Activated T-helper 1 cell treated with anti-CD3 and anti-CD28 coated beads, Interleukin-2, amount 50 U/mL, for 16 hours (primary cell): ENCODE data around the gene MOG.
"Not testable (repeated sequence)": the region's sequence is repeated elsewhere in the genome, so short reads cannot be mapped to it uniquely, and the experiment has no call there.

ENCODE experiments used
- DNase-seq, 2 donors: peaks; one replicate each; pipeline ENCODE4 v3.0.0-alpha.2; 2020; ENCODE audit warnings: low read depth in 1 of 2, low spot score in 1 of 2

The MOG gene

GRCh38 chr6:29637247-29637646 lies 19.6 kb upstream of the MOG start:
- no peak for DNase-seq

- no peak for DNase-seq
Observed at GRCh38 chr6:29641430-29642148, 15.3 kb upstream of the MOG start.

GRCh38 chr6:29647927-29648642 lies 8.8 kb upstream of the MOG start:
- DNase-seq: no peak

GRCh38 chr6:29649701-29650673 lies 6.9 kb upstream of the MOG start:
- DNase-seq: peak; percentile 92 to 96

- no peak for DNase-seq
Observed at GRCh38 chr6:29651413-29652197, 5.3 kb upstream of the MOG start.

- no peak for DNase-seq
Observed at GRCh38 chr6:29652198-29652584, 4.7 kb upstream of the MOG start.

- no peak for DNase-seq
Observed at GRCh38 chr6:29653452-29654038, 3.3 kb upstream of the MOG start.

- DNase-seq: no peak
Observed at GRCh38 chr6:29655658-29656057, 1.2 kb upstream of the MOG start.

- DNase-seq: no peak
Observed at GRCh38 chr6:29656157-29656556, 735 bp upstream of the MOG start.

GRCh38 chr6:29661071-29661470 lies 4.2 kb downstream of the MOG start:
- no peak for DNase-seq

GRCh38 chr6:29661502-29662141 lies 4.7 kb downstream of the MOG start:
- not testable (repeated sequence) for DNase-seq

- no peak for DNase-seq
Observed at GRCh38 chr6:29663300-29664042, 6.6 kb downstream of the MOG start.

- no peak for DNase-seq
Observed at GRCh38 chr6:29665942-29666825, 9.3 kb downstream of the MOG start.

- no peak for DNase-seq
Observed at GRCh38 chr6:29666826-29667130, 9.9 kb downstream of the MOG start.

- DNase-seq: no peak
Observed at GRCh38 chr6:29667158-29667557, 10.3 kb downstream of the MOG start.

- no peak for DNase-seq
Observed at GRCh38 chr6:29671026-29671425, 14.1 kb downstream of the MOG start.

- not testable (repeated sequence) for DNase-seq
Observed at GRCh38 chr6:29672116-29672515, 15.2 kb downstream of the MOG start.

- DNase-seq: no peak
Observed at GRCh38 chr6:29673161-29673560, 16.3 kb downstream of the MOG start.
